Glomerular visceral epithelial cell (primary cell): ENCODE results near the gene SUMO3.

ENCODE experiments used
- DNase-seq: peaks from one replicate; pipeline ENCODE4 v3.0.0-alpha.2; 2016; ENCODE audit errors: extremely low spot score

SUMO3 gene

DNA sequence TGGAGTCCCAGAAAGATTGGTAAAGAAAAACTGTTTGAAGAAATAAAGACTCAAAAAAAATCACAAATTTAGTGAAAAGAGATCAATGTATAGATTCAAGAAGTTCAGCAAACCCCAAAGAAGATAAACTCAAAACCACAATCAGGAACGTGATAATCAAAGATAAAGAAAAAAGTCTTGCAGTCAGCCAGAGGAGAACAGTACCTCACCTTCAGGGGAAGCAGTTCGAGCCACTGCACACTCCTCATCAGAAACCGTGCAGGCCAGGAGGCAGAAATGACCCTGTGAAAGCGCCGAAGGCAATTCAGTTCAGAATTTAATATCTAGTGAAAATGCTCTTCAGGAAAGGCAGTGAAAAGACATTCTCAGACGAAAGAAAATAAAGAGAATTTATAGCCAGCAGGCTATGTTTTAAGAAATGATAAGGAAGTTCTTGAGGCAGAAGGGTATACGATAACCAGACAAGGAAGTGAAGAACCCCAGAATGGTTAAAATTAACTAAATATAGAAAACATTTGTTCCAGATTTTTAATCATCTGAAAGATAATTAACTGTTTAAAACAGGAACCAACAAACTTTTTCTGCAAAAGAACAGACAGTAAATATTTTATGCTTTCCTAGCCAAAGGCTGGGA lies 13.5 kb upstream of the SUMO3 start:
- no peak for DNase-seq

DNA sequence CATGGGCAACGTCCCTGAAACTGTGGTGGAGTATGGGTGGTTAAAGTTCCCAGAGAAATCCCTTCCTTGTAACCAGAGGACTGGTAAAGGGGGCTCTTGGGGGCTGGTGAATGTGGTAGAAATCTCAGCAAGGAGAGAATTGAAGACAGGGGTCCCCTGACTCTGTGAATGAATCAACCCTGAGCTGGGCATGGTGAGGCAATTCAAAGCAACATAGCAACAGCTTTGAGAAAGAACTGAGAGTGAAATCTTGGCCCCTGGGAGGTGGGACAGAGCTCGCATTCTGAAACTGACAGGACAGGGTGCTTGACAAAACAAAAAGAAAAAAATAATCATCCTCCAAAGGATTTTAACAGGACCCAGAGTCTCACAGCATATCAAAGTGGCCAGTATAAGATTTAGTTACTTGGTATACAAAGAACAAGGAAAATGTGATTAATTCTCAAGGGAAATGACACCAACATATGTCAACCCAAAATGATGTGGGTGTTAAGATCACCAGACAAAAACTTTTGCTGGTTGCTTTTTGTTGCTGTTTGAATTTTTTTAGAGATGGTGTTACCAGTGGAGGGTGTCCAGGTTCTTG lies 11.7 kb upstream of the SUMO3 start:
- no peak for DNase-seq

- no peak for DNase-seq
Measured at GRCh38 chr21:44828362-44829056, 10.6 kb upstream of the SUMO3 start.

DNA sequence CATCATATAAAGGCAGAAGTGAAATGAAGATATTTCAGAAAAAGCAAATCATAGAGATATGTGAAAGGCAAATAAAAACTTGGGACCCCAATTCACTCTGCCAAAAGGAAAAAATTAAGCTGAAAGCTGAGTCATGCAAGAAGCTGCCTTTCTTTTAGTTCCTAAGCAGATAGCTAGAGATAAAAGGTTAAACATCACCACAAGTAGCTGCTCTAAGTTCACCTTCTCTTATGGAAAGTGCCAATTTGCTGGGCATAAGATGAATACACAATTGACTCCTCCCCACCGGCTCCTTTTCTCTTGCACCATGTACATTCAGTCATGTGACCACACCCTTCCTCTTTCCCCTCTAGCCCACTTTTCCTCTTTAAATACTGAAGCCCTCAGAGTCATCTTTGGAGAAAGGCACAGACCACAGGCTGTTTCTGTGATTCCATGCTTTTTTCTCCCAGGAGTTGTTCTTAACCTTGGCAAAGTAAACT lies 5.4 kb upstream of the SUMO3 start:
- DNase-seq, result no peak

- DNase-seq, result no peak
Measured at GRCh38 chr21:44822484-44823178, 4.8 kb upstream of the SUMO3 start.

DNA sequence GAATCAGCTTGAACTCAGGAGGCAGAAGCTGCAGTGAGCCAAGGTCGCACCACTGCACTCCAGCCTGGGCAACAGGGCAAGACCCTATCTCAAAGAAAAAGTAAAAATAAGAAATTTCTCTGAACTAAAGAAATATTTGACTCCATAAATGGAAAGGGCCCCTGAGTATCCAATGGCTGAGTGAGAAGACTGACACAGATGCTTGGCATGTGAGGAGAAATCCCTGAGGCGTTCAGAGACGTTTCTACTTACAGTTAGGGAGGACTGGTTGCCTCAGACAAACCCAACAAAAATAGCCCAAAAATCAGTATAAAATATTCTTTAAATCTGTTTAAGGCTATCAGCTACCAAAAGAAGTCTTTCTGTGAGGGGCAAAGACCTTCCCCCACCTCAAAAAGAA lies 3.0 kb upstream of the SUMO3 start:
- no peak for DNase-seq

DNA sequence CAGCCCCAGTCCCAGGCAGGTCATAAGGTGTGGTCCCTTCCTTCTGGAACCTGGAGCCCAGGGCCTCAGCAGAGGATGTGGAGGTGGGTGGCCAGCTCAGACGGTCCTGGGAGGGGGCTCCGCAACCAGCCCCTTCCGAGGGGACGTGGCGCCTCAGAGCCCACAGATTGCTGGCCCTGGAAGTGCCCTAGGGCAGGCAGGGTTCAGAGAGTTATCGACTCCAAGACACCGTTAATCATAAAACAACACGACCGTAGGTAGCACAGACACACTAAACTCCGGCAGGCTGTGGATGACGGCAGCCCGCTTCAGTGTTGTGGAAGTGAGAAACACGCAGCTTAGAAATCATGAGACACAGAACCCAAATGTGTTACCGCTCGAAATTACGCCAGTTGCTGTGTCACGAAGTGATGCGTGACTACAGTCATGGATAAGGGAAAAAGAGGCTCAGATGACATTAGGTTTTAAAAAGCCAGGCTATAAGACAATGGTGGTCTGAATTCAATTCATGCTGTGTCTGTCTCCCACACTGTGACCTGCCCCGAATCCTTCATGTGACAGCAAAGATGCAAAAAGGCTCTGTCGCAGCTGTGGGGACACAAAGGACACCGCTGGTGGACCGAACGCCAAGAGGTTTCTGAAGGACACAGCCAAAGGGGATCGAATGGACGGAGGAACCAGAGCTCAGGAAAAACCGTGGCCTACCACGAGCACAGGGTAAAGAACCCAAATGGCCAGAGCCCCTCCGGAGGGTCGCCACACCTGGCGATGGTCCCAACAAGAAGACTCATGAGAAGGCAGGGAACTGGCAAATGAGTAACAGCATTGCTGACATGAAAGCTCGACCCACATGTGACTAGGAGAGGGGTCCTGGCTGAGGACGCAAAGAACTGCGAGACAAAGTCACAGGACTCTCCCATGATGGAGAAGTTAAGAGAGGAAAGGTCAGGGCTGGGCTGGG lies 1.7 kb upstream of the SUMO3 start:
- DNase-seq, result no peak

- no peak for DNase-seq
Measured at GRCh38 chr21:44818640-44819011, 764 bp upstream of the SUMO3 start.

- DNase-seq, result peak; percentile 93
Measured at GRCh38 chr21:44817506-44817880, 369 bp downstream of the SUMO3 start.

DNA sequence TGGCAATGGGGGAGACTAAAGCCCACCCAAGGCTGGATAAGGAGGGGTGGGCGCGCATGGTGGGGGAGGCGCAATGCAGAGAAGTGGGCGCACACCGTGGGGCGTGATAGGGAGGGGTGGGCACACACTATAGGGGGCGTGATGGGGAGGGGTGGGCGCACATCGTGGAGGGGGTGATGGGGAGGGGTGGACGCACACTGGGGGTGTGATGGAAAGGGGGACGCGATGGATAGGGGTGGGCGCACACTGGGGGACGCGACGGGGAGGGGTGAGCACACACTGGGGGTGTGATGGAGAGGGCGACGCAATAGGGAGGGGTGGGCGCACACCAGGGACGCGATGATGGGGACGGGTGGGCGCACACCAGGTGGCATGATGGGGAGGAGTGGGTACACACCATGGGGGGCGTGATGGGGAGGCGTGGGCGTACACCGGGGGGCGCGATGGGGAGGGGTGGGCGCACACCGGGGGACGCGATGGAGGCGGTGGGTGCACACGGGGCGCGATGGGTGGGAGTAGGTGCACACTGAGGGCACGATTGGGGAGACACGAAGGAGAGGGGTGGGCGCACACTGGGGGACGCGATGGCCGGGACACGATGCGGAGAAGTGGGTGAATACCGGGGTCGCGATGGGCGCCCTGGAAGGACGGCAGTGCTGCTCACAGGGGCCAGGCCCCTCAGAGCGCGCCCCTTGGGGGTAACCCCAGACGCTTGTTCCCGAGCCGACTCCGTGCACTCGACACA lies 929 bp downstream of the SUMO3 start:
- DNase-seq, result no peak

DNA sequence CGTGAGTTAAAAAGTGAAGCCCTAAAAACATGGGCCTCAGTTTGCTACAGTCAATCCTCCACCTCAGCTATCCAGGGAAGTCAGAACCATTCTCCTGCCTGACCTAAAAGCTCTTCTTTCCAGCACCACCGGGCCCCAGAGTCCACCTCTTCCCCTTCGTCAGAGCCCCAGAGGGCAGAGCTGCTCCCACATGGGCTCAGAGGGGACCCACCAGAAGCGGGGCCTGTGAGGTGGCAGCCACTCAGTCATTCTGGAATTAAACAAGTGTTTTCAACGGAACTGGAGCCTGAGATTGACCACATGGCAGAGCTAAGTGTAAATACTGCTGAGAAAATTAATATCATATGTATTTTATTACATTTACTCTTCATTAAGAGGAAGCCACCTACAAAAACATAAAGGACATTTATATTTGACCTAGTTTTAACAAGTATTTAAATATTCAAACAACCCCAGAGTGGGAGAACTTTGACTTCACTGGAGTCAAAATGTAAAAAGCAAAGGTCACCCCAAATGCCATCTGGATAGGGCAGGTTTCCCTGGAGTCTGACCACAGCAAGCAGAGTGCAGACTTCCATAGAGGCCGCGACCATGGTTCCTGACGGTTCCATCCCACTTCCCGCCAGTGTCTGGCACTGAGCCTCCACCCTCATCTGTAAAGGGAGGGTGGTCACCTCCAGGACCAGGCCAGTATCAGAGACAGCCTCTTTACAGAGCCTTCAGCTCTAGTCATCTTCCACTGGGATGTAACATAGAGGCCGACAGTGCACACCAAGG lies 1.8 kb downstream of the SUMO3 start:
- peak; percentile 30 for DNase-seq

GRCh38 chr21:44815225-44815624 lies 2.6 kb downstream of the SUMO3 start:
- DNase-seq, result no peak

GRCh38 chr21:44814498-44815023 lies 3.3 kb downstream of the SUMO3 start:
- DNase-seq, result no peak

- DNase-seq, result no peak
Measured at GRCh38 chr21:44813727-44814126, 4.1 kb downstream of the SUMO3 start.

DNA sequence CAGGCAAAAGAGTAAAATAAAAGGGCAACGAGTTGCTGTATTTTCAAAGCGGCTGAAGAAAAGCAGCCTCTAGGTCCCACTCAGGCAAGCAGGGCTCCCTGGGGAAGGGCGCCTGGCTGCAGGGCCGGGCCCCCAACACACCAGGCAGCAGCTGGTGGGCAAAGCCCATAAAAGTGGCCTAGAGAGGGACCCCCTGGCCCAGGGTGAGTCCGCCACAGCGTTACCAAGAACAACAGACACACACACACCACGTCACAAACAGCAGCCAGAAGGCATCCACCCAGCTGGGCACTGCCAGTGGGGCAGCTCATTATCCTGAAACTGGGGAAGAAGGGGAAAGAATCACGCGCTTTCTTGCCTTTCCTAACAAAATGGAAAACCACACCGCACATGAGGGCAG lies 4.7 kb downstream of the SUMO3 start:
- no peak for DNase-seq

DNA sequence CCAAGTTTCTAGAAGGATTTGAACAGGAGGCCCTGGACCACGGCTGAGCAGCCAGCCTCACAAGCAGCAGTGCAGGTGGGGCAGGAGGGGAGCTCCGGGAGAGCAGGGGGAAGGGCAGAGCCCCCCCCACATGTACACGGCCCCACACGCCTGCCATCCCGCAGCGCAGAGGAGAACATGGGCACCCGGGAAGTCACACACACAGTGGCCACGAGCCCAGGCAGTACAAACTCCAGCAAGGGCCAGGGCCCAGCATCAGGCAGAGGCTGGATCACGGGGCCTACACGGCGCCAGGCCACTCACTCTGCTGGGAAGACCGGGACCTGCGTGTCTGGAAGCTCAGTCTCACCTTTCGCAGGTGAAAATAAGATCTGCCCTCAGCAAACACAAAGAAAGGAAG lies 5.2 kb downstream of the SUMO3 start:
- DNase-seq, result no peak

GRCh38 chr21:44810779-44811178 lies 7.1 kb downstream of the SUMO3 start:
- DNase-seq, result no peak

GRCh38 chr21:44805859-44806258 lies 12.0 kb downstream of the SUMO3 start:
- no peak for DNase-seq

- no peak for DNase-seq
Measured at GRCh38 chr21:44805226-44805625, 12.6 kb downstream of the SUMO3 start.

DNA sequence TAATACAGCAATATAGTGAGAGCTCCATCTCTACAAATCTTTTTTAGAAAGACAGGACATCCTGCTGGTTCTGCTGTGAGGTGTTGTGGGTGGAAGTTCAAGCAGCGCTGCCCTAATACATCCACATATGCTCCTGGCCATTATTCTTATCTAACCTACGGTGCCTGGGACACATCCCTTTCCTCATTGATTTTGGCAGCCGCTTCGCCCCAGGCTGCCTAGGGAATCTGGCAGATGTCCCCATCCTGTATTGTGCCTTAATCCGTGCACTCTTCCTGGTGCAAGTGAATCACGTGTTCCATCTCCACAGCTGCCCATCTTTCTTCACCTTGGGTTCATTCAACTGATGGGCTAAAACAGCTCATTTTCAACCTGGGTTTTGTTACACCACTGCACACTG lies 13.1 kb downstream of the SUMO3 start:
- no peak for DNase-seq
